GM23338 (cell line): ENCODE measurements around the gene MTA1. TPM values are rescaled to one million over a fixed set of nuclear protein-coding genes. Genes with fewer than 3 reads are reported as not detected.

Source experiments
- ATAC-seq: fragments of 200-7000 bp; cut with Tn5 transposase; 3 replicates; pipeline ENCODE4 v1.9.1; 2020
- DNase-seq: peaks from one replicate; pipeline ENCODE4 v3.0.0-alpha.2; 2015; ENCODE audit warnings: low spot score
- H2AFZ ChIP-seq: fragments of 200-600 bp; sonication (generic); 2 replicates; pipeline ENCODE4 v1.8.0; 2016; ENCODE audit warnings: antibody characterized with exemption, mild to moderate bottlenecking, moderate library complexity
- H3F3A ChIP-seq: fragments of 200-600 bp; sonication (generic); replicated peaks from 2 replicates; pipeline ENCODE4 v1.8.0; 2017; ENCODE audit warnings: antibody characterized with exemption, mixed run types, low read depth
- H3K27ac ChIP-seq: fragments of 200-600 bp; sonication (generic); 2 replicates; pipeline ENCODE4 v1.6.1; 2016; ENCODE audit warnings: low read depth
- H3K27me3 ChIP-seq: fragments of 200-600 bp; sonication (generic); 2 replicates; pipeline ENCODE4 v1.8.0; 2016; ENCODE audit warnings: mild to moderate bottlenecking, mixed run types, moderate library complexity; ENCODE audit not compliant: insufficient read depth
- H3K36me3 ChIP-seq: fragments of 200-600 bp; sonication (generic); 2 replicates; pipeline ENCODE4 v1.8.0; 2016; ENCODE audit warnings: mild to moderate bottlenecking; ENCODE audit not compliant: insufficient read depth
- H3K4me1 ChIP-seq: fragments of 200-600 bp; sonication (generic); 2 replicates; pipeline ENCODE4 v1.8.0; 2016; ENCODE audit warnings: mild to moderate bottlenecking, moderate library complexity; ENCODE audit not compliant: insufficient read depth
- H3K4me2 ChIP-seq: fragments of 200-600 bp; sonication (generic); 2 replicates; pipeline ENCODE4 v1.7.1; 2017; ENCODE audit warnings: mixed run types
- H3K4me3 ChIP-seq: fragments of 200-600 bp; sonication (generic); 2 replicates; pipeline ENCODE4 v1.6.1; 2016; ENCODE audit warnings: mixed run types
- H3K79me2 ChIP-seq: fragments of 200-600 bp; sonication (generic); replicated peaks from 2 replicates; pipeline ENCODE4 v1.8.0; 2017; ENCODE audit warnings: mild to moderate bottlenecking; ENCODE audit not compliant: insufficient read depth
- H3K9me2 ChIP-seq: fragments of 200-600 bp; sonication (generic); 2 replicates; pipeline ENCODE4 v1.8.0; 2017; ENCODE audit not compliant: insufficient read depth
- H4K20me1 ChIP-seq: fragments of 200-600 bp; sonication (generic); replicated peaks from 2 replicates; pipeline ENCODE4 v1.8.0; 2017; ENCODE audit warnings: mild to moderate bottlenecking; ENCODE audit not compliant: insufficient read depth
- H3K27ac Mint-ChIP-seq: 2 replicates; pipeline ENCODE4 v1.8.0; 2020; ENCODE audit warnings: inconsistent platforms, mild to moderate bottlenecking, moderate library complexity, mixed read lengths
- H3K27me3 Mint-ChIP-seq: 3 replicates; pipeline ENCODE4 v1.8.0; 2022; ENCODE audit warnings: low read depth, mild to moderate bottlenecking, moderate library complexity, mixed read lengths, inconsistent platforms; ENCODE audit not compliant: insufficient read depth, poor library complexity
- H3K36me3 Mint-ChIP-seq: 3 replicates; pipeline ENCODE4 v1.8.0; 2021; ENCODE audit warnings: low read depth, mild to moderate bottlenecking, inconsistent platforms, moderate library complexity, mixed read lengths
- H3K4me1 Mint-ChIP-seq: 3 replicates; pipeline ENCODE4 v1.8.0; 2020; ENCODE audit warnings: mild to moderate bottlenecking, inconsistent platforms, mixed read lengths
- H3K4me3 Mint-ChIP-seq: 3 replicates; pipeline ENCODE4 v1.8.0; 2021; ENCODE audit warnings: moderate library complexity, mild to moderate bottlenecking, inconsistent platforms, mixed read lengths
- H3K9me3 Mint-ChIP-seq: 3 replicates; pipeline ENCODE4 v1.8.0; 2020; ENCODE audit warnings: moderate library complexity, mild to moderate bottlenecking, inconsistent platforms, mixed read lengths
- CREB1 ChIP-seq: fragments of 250-450 bp; sonication (Bioruptor Pico); IDR thresholded peaks from 2 replicates; pipeline ENCODE4 v1.5.0; 2020; ENCODE audit warnings: low read depth, mild to moderate bottlenecking, moderate library complexity
- EZH2phosphoT487 ChIP-seq: fragments of 200-600 bp; sonication (generic); IDR thresholded peaks from one replicate; pipeline ENCODE4 v1.8.1; 2018; ENCODE audit warnings: antibody characterized with exemption; ENCODE audit not compliant: unreplicated experiment
- POLR2AphosphoS5 ChIP-seq: IDR thresholded peaks from 2 replicates; pipeline ENCODE4 v1.6.1; 2016; ENCODE audit warnings: antibody characterized with exemption, low read depth
- ZNF114 ChIP-seq: fragments of 250-450 bp; sonication (Bioruptor Pico); IDR thresholded peaks from 2 replicates; pipeline ENCODE4 v1.5.0; 2020; ENCODE audit warnings: mild to moderate bottlenecking, moderate library complexity
- ZNF331 ChIP-seq: fragments of 250-450 bp; sonication (Bioruptor Pico); IDR thresholded peaks from 2 replicates; pipeline ENCODE4 v1.5.0; 2020; ENCODE audit warnings: low read depth, mild to moderate bottlenecking, moderate library complexity
- polyA plus RNA-seq: library from polyadenylated mRNA; unstranded; fragments of >200 nt; fragmentation: Nextera tagmentation; extraction: Ambion mirVana; gene quantifications from 2 replicates; pipeline ENCODE4 v1.2.1, GENCODE V29; 2016
- total RNA-seq: library from RNA; depleted of rRNA; stranded (reverse); fragments of >200 nt; shearing (Covaris generic); gene quantifications from 2 replicates; pipeline ENCODE4 v1.2.3, GENCODE V29; 2014
- TF ChIP-seq, protein P1 (sequence below): fragments of 250-450 bp; sonication (Bioruptor Pico); IDR thresholded peaks from 2 replicates; pipeline ENCODE4 v1.5.0; 2020; ENCODE audit warnings: mild to moderate bottlenecking, moderate library complexity

MTA1 gene
- total and polyA plus RNA-seq, 2 experiments from 2014 or later, result 53.3 to 126 TPM

DNA sequence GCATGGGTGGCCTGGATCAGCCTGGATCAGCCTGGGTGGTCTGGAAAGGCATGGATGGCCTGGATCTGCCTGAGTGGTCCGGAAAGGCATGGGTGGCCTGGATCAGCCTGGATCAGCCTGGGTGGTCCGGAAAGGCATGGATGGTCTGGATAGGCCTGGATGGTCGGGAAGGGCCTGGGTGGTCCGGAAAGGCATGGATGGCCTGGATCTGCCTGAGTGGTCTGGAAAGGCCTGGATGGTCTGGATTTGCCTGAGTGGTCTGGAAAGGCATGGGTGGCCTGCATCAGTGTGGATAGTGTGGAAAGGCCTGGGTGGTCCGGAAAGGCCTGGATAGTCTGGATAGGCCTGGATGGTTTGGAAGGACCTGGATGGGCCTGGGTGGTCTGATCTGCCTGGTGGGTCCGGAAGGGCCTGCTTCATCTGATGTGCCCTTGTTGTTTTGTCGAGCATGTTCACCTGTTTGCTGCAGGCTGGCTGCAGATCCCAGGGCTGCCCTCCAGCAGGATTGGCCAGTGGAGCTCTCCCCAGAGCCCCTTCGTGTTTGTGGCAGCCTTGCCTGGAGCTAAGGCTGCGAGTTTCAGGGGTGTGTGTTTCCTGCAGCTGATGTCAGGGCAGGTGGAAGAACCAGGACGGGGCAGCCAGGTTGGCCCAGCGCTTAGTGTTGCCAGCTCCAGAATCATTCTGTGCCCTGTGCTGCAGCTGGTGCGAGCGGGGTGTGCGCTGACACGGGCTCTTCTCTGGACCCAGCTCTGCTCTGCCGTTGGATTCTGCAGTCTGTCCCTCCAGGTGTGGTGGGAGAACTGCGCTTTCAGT lies 40.5 kb upstream of the MTA1 start:
- H3K27ac Mint-ChIP-seq, result no peak overlapping the region
- TF ChIP-seq, protein P1, sequence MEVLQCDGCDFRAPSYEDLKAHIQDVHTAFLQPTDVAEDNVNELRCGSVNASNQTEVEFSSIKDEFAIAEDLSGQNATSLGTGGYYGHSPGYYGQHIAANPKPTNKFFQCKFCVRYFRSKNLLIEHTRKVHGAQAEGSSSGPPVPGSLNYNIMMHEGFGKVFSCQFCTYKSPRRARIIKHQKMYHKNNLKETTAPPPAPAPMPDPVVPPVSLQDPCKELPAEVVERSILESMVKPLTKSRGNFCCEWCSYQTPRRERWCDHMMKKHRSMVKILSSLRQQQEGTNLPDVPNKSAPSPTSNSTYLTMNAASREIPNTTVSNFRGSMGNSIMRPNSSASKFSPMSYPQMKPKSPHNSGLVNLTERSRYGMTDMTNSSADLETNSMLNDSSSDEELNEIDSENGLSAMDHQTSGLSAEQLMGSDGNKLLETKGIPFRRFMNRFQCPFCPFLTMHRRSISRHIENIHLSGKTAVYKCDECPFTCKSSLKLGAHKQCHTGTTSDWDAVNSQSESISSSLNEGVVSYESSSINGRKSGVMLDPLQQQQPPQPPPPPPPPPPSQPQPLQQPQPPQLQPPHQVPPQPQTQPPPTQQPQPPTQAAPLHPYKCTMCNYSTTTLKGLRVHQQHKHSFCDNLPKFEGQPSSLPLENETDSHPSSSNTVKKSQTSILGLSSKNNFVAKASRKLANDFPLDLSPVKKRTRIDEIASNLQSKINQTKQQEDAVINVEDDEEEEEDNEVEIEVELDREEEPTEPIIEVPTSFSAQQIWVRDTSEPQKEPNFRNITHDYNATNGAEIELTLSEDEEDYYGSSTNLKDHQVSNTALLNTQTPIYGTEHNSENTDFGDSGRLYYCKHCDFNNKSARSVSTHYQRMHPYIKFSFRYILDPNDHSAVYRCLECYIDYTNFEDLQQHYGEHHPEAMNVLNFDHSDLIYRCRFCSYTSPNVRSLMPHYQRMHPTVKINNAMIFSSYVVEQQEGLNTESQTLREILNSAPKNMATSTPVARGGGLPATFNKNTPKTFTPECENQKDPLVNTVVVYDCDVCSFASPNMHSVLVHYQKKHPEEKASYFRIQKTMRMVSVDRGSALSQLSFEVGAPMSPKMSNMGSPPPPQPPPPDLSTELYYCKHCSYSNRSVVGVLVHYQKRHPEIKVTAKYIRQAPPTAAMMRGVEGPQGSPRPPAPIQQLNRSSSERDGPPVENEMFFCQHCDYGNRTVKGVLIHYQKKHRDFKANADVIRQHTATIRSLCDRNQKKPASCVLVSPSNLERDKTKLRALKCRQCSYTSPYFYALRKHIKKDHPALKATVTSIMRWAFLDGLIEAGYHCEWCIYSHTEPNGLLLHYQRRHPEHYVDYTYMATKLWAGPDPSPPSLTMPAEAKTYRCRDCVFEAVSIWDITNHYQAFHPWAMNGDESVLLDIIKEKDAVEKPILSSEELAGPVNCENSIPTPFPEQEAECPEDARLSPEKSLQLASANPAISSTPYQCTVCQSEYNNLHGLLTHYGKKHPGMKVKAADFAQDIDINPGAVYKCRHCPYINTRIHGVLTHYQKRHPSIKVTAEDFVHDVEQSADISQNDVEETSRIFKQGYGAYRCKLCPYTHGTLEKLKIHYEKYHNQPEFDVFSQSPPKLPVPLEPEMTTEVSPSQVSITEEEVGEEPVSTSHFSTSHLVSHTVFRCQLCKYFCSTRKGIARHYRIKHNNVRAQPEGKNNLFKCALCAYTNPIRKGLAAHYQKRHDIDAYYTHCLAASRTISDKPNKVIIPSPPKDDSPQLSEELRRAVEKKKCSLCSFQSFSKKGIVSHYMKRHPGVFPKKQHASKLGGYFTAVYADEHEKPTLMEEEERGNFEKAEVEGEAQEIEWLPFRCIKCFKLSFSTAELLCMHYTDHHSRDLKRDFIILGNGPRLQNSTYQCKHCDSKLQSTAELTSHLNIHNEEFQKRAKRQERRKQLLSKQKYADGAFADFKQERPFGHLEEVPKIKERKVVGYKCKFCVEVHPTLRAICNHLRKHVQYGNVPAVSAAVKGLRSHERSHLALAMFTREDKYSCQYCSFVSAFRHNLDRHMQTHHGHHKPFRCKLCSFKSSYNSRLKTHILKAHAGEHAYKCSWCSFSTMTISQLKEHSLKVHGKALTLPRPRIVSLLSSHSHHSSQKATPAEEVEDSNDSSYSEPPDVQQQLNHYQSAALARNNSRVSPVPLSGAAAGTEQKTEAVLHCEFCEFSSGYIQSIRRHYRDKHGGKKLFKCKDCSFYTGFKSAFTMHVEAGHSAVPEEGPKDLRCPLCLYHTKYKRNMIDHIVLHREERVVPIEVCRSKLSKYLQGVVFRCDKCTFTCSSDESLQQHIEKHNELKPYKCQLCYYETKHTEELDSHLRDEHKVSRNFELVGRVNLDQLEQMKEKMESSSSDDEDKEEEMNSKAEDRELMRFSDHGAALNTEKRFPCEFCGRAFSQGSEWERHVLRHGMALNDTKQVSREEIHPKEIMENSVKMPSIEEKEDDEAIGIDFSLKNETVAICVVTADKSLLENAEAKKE (CRISPR knock-in tag), result no peak
- no peak for TF ChIP-seq CREB1 (CRISPR knock-in tag)
- TF ChIP-seq EZH2phosphoT487, result no peak
- Histone ChIP-seq H3K27ac (no peak overlapping the region), H2AFZ (no peak overlapping the region), H3K4me3 (no peak overlapping the region), H3K36me3 (no peaks in the 10 kb centered on the region), H3K79me2 (no peaks in the 10 kb centered on the region), H4K20me1 (no peaks in the 10 kb centered on the region), H3F3A (no peaks in the 10 kb centered on the region), H3K4me1 (no peaks in the 10 kb centered on the region), H3K4me2 (no peak overlapping the region), H3K9me2 (no peaks in the 10 kb centered on the region), H3K27me3 (no peaks in the 10 kb centered on the region)
- peaks cover 11% of the 10 kb centered on the region for H3K27me3 Mint-ChIP-seq
- ATAC-seq, result no peak
- no peak for DNase-seq
- no peak overlapping the region for H3K4me3 Mint-ChIP-seq
- peaks cover 20% of the 10 kb centered on the region for H3K36me3 Mint-ChIP-seq
- H3K4me1 Mint-ChIP-seq, result peaks cover 8% of the 10 kb centered on the region
- peaks cover 2% of the 10 kb centered on the region; the same call in 1 of the 3 replicates for H3K9me3 Mint-ChIP-seq

DNA sequence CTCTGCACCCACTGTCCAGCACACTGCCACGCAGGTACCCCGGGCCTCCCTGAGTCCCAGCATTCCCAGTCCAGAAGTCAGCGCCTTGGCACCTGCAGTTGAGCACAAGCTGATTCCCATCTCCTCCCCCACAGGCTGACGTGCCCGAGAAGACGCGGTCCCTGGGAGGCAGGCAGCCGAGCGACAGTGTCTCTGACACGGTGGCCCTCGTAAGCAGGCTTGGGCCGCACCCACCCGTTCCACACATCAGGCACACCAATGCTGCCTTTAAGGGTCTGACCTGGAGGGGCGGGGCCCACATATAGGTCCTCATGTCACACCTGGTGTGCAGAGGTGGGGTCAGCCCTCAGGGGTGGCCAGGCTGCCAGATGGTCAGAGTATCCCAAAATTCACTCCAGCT lies 39.7 kb upstream of the MTA1 start:
- Mint-ChIP-seq H3K4me1 (peaks cover 8% of the 10 kb centered on the region), H3K36me3 (peaks cover 18% of the 10 kb centered on the region), H3K9me3 (no peaks in the 10 kb centered on the region), H3K4me3 (no peak overlapping the region), H3K27me3 (peaks cover 11% of the 10 kb centered on the region), H3K27ac (no peak overlapping the region)
- Histone ChIP-seq H3K79me2 (no peaks in the 10 kb centered on the region), H3K36me3 (no peaks in the 10 kb centered on the region), H3K4me2 (no peak overlapping the region), H4K20me1 (no peaks in the 10 kb centered on the region), H3K4me3 (no peak overlapping the region), H2AFZ (no peak overlapping the region), H3K4me1 (no peaks in the 10 kb centered on the region), H3K9me2 (no peaks in the 10 kb centered on the region), H3K27ac (no peak overlapping the region), H3F3A (no peaks in the 10 kb centered on the region), H3K27me3 (no peaks in the 10 kb centered on the region)
- ATAC-seq (no peak), DNase-seq (no peak)
- TF ChIP-seq ZNF331 (CRISPR knock-in tag) (no peak), CREB1 (CRISPR knock-in tag) (no peak), ZNF114 (CRISPR knock-in tag) (no peak), POLR2AphosphoS5 (no peak)
